ENCODE data around the gene DGUOK.
"Not testable (repeated sequence)": the region's sequence is repeated elsewhere in the genome, so short reads cannot be mapped to it uniquely, and the experiment has no call there.

The DGUOK gene

DNA sequence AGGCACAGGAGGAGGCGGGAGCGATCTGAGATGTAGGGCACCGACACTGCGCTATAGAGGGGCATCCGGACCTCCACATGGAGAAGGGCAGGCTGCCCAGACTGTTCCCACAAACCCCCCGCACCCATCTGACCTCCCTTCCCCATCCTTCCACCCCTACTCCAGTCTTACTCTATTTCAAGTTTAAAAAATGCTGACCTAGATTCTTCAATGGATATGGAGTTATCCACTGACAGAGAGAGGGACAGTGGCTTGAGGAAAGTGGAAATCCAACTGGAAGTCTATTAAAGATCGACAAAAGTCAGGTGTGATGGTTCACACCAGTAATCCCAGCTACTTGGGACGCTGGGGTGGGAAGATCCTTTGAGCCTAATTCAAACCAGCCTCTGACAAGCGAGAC, 5.1 kb upstream of the DGUOK start:
- no peak for DNase-seq (ENCODE audit: low spot score)

DNA sequence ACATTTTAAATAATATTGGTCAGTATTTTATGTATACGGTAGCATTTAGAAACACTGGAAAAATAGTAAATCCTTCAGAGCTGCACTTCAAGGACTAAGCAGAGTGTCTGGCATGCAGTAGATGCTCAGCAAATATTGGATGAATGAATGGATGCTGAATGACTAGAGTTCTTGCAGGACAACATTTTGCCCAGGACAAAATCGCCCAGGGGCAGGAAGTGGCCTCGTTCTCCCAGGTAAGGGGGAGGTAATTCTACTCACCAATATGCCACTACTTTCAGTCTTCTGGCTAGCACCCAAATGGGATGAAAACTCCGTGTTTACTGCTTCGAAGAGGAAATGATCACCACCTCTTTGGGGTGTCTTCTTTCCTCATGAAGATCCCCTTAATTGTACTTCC, 4.0 kb upstream of the DGUOK start:
- DNase-seq (ENCODE audit: low spot score) = no peak

DNA sequence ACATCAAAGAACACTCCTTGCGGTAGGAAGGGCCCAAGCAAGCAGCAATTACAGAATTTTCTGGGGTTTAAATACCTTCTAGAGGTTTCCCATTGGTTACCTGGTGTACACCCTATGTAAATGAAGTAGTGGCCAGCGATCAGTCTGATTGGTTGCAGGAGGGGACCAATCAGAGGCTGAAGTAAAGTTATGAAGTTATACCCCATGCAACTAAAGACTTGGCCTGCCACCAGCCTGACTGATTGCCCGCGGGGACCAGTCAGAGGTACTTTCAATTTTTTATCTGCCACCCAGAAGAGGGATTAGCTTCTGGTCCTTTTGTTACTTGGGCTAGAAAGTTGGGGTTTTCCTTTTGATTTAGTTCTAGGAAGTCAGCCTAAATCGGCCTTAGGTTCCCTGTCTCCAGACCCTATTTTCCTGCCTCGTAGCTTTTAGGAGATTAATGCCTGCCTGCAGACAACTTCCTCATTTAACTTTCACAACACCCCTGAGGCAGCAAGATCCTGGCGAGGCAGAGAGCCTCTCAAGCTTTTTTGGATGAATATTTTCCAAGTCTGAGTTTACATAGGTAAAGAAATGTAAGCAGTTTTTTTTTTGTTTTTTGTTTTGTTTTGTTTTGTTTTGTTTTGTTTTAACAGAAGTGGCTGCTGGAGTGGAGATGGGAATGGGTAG, 1.5 kb upstream of the DGUOK start:
- no peak for DNase-seq (ENCODE audit: low spot score)

DNA sequence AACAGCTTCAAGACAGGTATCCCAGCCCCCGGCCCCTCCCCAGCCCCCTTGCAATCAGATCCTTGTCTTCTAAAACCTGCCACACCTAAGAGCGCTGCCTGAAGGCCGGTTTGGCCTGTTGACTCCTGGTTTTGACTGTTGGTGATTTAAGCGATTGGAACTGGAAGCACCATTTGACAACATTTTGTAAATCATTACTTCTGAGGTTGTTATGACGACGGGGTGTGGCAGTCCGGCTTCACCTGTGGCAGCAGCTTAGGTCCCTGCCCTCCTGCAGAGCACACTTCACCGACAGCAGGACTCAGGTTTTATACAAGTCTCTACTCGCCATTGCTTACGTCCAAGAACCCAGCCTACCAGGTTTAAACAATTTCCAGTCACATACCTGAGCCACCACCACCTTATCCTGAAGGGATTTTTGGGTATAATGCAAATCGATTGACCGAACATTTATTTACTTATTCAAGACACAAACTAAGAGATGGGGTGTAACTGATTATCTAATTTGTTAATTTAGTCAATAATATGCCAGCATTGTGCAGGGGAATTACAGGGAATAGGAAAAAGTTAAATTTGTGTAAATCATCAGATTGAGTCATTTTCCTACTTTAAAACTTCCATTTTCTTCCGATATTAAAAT, 707 bp upstream of the DGUOK start:
- DNase-seq (ENCODE audit: low spot score) = no peak

DNA sequence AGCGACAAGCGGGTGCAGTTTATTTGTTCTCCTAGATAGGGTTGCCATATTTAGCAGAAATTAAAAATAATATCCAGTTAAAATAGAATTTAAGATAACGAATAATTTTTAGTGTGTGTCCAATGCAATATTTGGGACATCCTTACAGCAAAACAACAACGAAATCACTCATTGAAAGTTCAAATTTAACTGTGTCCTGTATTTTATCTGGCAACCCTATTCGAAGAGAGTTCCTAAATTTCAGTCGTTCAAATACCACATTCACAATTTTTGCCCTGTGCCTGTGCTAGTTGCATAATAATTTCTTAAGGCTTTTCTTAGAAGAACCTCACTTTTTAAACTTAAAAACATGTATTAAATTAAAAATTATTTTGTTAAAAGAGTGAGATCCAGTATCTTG, 664 bp downstream of the DGUOK start:
- no peak for DNase-seq (ENCODE audit: low spot score)

DNA sequence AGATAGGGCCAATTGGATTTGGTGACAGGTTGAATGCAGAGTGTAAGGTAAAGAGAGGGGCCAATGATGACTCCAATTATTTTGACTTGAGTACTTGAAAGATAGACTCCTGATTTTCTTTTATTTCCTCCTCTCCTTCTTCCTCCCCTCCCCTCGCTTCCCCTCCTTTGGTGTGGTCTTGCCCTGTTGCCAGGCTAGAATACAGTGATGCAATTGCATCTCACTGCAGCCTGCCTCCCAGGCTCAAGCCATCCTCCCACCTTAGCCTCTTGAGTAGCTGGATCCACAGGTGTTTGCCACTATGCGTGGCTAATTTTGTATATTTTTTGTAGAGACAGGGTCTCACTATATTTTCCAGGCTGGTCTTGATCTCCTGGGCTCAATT, 2.3 kb downstream of the DGUOK start:
- no peak for DNase-seq (ENCODE audit: low spot score)

DNA sequence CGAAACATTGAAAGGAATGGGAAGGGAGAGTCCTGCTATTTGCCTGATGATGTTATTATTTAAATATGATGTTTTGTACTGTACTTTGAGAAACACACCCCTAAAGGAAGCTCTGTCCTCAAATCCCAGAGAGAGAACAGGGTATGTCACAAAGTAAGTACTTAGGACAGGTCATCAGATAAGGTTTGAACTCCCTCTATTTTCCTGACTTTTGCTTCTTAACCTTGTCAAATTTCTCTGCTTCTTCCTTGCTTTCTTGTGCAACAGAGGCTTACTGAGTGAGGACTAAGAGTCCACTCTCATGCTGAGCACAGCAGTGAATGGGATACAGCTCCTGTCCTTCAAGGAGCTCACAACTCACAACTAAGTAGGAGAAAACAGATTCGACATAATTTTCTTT, 3.7 kb downstream of the DGUOK start:
- DNase-seq (ENCODE audit: low spot score) = no peak

DNA sequence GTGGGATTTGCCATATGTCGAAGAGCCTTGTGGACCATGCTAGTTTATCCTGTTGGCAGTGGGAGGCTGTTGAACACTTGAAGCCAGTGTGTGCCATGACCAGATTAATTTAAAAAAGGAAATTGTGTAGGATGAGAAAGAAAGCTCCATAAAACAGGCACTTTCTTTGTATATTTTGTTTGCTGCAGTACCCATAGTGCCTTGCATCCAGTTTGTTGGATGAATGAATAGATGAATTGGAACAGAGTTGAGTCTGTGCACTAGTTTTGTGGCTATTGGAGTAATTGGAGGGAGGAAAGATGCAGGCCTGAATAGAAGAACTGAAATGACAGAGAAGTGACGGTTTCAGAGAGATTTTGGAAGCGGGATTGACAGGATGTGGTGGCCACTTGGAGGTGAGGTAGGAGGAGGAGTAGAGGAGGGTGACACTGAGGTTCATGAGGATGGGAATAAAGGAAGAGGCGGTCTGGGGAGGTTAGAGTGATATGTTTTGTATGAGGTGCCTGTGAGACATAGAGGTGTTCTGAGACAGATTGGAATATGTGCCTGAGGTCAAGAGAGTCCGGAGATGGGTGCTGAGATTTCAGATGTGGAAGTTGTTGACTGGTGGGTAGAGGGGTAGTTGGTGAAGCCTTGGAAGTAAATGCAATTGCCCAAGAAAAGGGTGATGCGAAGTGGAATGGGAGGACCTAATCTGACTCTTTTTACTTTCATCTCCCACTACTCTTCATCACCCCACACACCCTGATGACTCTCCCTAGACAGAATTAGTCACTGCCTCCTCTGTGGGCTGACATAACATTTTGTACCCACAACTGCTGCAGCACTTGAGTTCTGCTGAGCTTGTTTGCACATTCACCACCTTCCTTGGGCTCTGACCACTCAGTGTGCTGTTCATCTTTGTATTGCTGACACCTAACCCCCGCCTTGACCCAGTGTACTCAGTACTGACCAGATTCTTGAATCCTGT, 5.1 kb downstream of the DGUOK start:
- DNase-seq (ENCODE audit: low spot score) = no peak

DNA sequence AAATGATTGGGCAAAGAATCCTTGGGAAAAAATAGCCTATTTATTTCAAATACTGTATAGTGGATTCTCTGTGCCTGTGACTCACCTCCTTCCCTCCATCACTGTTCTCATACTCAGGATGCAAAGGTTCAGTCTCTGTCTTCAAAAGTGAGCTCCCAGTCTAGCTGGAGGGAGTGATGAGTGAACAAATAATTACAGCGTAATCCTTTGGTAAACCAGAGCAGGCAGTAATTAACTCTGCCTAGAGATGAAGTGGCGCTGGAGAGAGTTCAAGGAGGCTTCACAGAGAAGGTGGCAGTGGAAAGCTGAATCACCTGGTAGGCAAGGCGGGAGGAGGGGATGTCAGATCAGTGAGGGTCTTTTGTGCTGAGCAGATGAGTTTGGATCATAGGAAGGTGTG, 6.5 kb downstream of the DGUOK start:
- DNase-seq (ENCODE audit: low spot score) = no peak

DNA sequence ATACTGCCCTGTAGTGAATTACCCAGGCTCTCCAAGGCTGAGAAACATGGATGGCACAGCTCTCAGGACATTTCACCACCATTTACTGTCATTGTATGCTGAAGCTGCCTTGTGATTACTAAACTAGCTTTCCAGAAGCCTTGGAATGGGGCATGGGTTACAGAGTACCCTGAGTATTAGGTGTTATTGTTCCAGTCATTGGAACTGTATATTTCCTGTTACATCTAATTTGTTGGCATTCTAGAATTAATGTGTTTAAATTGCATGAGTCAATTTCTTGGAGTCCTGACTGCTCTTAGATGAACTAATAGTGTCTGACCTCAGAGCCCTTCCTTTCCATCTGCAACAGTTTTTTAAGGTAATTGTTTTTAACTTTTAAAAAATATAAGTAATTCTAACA, 9.0 kb downstream of the DGUOK start:
- DNase-seq (ENCODE audit: low spot score) = no peak

DNA sequence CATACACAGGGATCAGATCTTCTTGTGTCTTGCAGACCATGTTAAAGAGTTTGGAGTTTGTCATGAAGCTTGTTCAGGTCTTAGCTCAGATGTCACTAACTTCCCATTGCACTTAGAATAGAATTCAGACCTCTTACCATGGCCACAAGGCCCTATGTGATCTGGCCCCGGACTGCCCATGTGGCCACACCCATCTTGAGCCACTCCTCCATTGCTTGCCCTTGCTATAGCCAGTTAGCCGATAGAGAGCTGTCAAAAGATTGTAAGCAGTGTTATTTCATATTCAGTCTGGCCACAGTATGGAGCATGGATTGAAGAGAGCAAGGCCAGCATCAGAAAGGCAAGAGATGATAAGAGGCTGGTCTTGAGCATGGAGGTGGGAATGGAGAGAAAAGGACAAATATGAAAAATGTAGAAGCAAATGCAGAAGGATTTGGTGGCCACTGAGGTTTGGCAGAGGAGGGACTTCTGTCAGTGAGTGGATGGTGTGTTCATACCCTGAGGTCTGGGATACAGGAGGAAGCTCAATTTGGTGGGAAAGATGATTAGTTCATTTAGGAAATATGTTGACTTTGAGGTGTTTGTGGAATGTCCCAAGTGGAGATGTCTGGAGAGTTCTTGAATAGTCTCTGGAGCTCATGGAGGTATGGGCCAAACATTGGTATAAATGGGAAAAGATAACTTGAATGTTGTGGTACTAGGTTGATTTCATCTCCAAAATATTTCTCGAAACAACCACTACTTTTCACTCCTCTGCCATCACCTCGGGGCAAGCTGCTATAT, 10.6 kb downstream of the DGUOK start:
- DNase-seq (ENCODE audit: low spot score) = no peak

DNA sequence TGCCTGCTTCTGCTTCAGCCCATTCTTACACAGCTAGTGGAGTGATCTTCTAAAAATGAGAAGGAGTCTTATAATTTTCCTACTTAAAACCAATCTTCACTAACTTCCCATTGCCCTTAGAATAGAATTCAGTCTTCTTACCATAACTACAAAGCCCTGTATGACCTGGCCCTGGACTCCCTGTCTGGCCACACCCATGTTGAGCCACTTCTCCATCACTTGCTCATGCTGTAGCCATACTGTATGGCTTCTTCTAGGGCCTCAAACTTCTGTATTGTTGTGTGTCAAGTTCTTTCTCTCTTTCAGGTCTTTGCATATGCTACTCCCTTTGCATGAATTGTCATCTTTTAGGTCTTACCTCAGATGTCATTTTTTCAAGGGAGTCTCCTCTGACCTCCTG, 11.2 kb downstream of the DGUOK start:
- DNase-seq (ENCODE audit: low spot score) = no peak

DNA sequence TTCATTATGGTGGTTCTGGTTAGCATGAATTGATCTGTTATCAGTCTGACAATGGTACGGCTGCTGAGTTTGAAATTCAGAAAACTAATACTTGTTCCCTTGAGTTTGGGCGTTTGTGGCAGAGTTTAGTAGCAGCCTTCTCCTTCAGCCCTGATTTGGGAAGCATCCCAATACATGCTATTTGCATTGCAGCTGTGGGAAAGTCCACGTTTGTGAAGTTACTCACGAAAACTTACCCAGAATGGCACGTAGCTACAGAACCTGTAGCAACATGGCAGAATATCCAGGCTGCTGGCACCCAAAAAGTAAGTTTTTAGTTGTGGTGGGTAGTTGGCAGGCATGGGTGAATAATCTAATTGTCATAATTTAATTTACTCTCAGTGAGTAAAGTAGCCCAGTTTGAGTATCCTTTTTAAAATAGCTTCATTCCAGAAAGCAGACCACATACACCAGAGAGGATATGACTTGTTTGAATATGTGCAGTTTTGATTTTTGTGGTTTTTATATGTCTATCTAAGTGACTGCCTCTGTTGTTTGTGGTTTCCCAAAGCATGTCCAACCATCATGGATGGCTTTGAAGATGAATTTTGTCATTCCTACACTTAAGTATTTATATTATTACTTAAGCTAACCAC, 12.2 kb downstream of the DGUOK start:
- DNase-seq (ENCODE audit: low spot score) = no peak

DNA sequence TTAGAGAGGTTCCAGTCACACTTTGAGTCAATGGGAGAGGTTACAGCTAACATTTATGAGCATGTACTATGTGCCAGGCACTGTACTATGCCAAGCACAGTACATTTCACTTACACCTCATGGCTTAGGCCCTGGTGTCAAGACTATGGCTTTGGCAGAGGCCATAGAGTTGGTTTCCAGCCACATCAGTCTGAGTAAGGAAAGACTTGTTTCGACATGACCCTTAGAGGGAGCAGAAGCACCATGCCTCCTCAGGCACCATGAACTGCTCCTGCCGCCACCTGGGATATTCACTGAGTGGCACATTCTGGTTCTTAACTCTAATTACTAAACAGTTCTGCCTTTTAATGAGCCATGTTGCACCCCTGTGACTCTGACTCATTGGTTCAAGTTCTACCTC, 12.7 kb downstream of the DGUOK start:
- no peak for DNase-seq (ENCODE audit: low spot score)

DNA sequence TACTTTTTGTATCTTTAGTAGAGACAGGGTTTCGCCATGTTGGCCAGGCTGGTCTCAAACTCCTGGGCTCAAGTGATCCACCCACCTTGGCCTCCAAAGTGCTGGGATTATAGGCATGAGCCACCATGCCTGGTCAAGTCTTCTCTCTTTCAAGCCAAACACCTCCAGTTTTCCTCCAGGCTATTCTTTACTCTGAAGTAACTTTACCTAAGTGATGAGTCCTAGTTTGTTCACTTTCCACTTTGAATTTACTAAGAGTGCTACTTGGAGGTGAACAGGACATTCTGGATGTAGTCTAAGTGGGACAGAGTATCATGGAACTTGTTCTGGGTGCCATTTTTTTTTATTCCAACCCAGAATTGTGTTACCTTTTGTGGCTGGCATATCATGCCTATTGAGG, 13.4 kb downstream of the DGUOK start:
- DNase-seq (ENCODE audit: low spot score) = not testable (repeated sequence)

DNA sequence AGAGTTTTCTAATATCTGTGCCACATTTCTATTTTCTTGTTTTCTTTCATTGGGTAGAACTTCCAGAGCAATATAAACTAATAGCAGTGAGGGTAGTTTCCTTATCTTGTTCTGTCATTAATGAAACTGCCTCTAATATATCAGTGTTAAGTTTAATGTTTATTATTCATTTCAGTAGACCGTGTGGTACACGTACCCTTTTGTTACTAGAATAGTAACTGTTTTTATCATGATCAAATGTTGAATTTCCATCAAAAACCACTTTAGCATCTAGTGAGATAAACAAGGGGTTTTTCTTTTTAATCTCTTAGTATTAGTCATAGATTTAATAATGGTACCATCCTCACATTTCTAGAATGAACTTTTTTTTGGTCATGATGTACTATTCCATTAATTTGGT, 16.0 kb downstream of the DGUOK start:
- no peak for DNase-seq (ENCODE audit: low spot score)

DNA sequence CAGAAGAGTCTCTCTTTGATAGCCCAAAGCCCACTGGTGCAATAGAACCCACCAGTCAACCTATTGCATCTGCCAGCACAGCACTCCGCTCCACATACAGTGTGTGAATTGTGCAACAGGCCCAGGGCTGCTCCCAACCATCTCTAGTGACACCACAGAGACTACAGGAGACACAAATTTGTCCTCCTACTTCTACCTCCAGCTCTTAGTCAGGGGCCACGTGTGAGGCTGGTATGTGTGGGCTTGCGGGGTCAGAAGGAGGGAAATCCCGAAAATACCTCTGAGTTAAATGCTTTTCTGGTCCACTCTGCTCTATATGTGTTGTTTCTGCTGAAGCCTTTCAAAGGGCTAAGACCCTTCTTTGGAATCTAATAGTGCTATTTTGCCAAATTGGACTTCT, 18.0 kb downstream of the DGUOK start:
- DNase-seq (ENCODE audit: low spot score) = no peak

DNA sequence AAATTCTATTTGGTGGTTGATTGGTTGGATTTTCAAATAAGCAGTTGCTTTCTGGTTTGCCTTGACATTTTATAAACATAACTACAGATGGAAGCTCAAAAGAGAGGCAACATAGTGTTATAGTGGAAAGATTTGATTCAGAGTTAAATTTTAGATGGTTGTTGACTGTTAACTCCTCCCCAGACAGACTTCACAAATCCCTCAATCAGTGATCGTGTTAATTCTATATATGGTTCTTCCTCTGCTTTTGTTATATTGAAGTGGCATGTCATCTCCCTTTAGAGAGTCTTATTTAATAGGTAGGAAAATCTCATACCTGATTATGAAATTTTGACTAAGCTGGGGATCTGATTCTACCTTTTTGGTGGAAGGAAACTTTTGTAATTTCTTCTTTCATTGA, 19.5 kb downstream of the DGUOK start:
- no peak for DNase-seq (ENCODE audit: low spot score)

DNA sequence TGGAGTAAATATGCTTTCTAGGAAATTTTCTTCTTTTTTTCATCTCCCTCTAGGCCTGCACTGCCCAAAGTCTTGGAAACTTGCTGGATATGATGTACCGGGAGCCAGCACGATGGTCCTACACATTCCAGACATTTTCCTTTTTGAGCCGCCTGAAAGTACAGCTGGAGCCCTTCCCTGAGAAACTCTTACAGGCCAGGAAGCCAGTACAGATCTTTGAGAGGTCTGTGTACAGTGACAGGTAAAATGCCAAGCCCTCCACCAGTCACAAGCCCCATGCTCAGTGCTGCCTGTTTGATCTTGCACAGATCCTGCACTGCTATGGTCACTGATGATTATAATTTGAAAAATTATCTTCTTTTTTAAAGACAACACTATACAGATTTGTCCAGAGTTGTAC, 20.0 kb downstream of the DGUOK start:
- DNase-seq (ENCODE audit: low spot score) = no peak

DNA sequence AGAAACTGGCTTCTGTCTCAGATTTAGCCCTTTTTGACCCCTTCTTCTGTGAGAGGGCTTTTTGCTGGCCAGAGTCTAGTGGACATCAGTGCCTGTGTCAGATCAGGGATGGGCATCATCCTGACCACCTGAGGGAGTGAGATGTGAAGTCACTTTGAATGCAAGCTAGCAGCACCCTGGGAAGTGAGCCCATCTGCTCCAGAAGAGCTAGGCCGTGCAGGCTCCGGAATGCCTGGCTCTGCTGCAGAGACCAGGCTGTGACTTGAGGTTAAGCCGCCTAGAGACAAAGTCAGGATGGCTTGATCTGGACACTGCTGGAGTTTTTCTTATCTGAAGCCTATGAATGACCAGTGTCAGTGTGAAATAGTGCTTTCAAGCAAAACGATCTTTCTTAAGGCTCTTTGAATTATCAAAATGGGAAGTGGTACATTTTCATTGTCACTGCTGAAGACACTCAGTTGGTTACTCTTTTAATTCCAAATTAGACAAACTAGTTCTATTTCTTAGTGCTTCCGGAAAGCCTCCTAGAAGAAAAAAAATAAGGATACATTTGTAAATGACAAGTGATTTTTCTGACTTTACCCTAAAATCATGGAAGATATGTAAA, 20.8 kb downstream of the DGUOK start:
- no peak for DNase-seq (ENCODE audit: low spot score)

DNA sequence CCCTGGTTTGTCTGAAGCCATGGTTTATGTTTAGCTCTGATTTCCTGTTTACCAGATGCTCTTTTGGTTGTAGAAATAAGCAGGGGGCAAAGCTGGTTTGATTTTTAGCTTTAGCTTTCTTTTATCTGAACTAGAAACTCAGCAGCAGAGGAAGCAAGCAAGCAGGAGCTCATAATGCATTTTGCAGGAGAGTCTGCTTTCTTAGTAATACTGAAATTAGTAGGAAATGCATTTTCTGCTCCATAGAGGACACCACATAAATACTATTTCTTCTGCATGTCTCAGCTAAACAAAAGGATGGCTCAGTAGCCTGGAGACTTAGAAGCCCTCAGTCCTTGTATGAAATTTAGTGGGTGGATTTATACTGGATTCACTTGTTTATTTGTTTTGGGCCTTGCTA, 23.1 kb downstream of the DGUOK start:
- no peak for DNase-seq (ENCODE audit: low spot score)

All from ecto neural progenitor cell (in vitro differentiated cells).